Calu3 (cell line): ENCODE results near the gene GNB1. TPM values are rescaled to one million over a fixed set of nuclear protein-coding genes. Genes with fewer than 3 reads are reported as not detected.

Experiments
- BruUV-seq: library from RNA; stranded (reverse); fragments of 400-500 nt; replicated peaks from 2 replicates; lab custom pipeline; 2021; lab: Mats Ljungman, UMichigan
- CTCF ChIA-PET: fragments of 300-600 bp; sonication (Branson Sonifier 250); formaldehyde crosslinking; loops from one replicate; lab custom pipeline; 2022; ENCODE audit warnings: antibody characterized with exemption; lab: Charles Lee
- DNase-seq: peaks from one replicate; pipeline ENCODE4 v3.0.0; 2022
- H3K27ac Mint-ChIP-seq: one replicate; pipeline ENCODE4 v1.8.0; 2022; ENCODE audit warnings: mixed read lengths; ENCODE audit not compliant: unreplicated experiment
- H3K27me3 Mint-ChIP-seq: one replicate; pipeline ENCODE4 v1.8.0; 2022; ENCODE audit warnings: mixed read lengths; ENCODE audit not compliant: unreplicated experiment
- H3K36me3 Mint-ChIP-seq: one replicate; pipeline ENCODE4 v1.8.0; 2022; ENCODE audit warnings: mild to moderate bottlenecking, moderate library complexity, mixed read lengths; ENCODE audit not compliant: insufficient read depth, unreplicated experiment
- H3K4me1 Mint-ChIP-seq: one replicate; pipeline ENCODE4 v1.8.0; 2022; ENCODE audit warnings: mild to moderate bottlenecking, low read depth, mixed read lengths; ENCODE audit not compliant: unreplicated experiment
- H3K4me3 Mint-ChIP-seq: one replicate; pipeline ENCODE4 v1.8.0; 2022; ENCODE audit warnings: mild to moderate bottlenecking, low read depth, moderate library complexity, mixed read lengths; ENCODE audit not compliant: unreplicated experiment
- H3K9me3 Mint-ChIP-seq: one replicate; pipeline ENCODE4 v1.8.0; 2022; ENCODE audit warnings: low read depth, mixed read lengths; ENCODE audit not compliant: unreplicated experiment
- CTCF ChIP-seq: fragments of 200-600 bp; IDR thresholded peaks from one replicate; pipeline ENCODE4 v1.8.0; 2022; ENCODE audit warnings: antibody characterized with exemption; ENCODE audit not compliant: unreplicated experiment
- intact Hi-C: fragments of 100-400 bp; cut with micrococcal nuclease; formaldehyde crosslinking; loops from one replicate; pipeline ENCODE4 v1.10.0; 2022; ENCODE audit not compliant: unreplicated experiment
- total RNA-seq: library from RNA; stranded (reverse); gene quantifications from 2 replicates; pipeline ENCODE4 v1.2.3, GENCODE V29; 2022

Gene GNB1
- total RNA-seq, 1 experiment from 2014 or later = 252 TPM

DNA sequence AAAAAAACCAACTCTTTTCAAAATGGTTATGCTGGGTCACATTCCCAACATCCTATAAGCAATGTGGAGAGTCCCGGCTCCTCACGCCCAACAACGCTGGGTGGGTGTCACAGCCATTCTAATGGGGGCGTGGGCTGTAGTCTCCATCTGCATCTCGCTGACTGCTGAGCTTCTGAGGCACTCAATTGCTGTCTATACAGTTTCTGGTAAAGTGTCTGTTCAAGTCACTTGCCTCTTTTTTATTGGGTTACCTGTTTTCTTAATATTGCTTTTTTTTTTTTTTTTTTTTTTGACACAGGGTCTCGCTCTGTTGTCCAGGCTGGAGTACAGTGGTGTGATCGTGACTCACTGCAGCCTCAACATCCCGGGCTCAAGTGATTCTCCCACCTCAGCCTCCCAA is 54.8 kb downstream of the GNB1 start:
- Mint-ChIP-seq H3K9me3 (no peaks in the 10 kb centered on the region), H3K36me3 (peaks cover 40% of the 10 kb centered on the region)
- BruUV-seq = no TSS peak

GRCh38 chr1:1835546-1835945 is 55.3 kb downstream of the GNB1 start:
- Mint-ChIP-seq H3K9me3 (no peaks in the 10 kb centered on the region), H3K36me3 (peaks cover 46% of the 10 kb centered on the region), H3K27me3 (no peaks in the 10 kb centered on the region), H3K27ac (no peak overlapping the region), H3K4me1 (peaks cover 7% of the 10 kb centered on the region), H3K4me3 (no peak overlapping the region)
- no TSS peak for BruUV-seq
- TF ChIP-seq CTCF = no peak
- DNase-seq = no peak
- CTCF ChIA-PET = no interaction called here
- intact Hi-C loops = no loop called here

More for the DNA sequence above, 54.8 kb downstream of the GNB1 start:
- Mint-ChIP-seq H3K27ac (no peak overlapping the region), H3K4me1 (peaks cover 7% of the 10 kb centered on the region), H3K27me3 (no peaks in the 10 kb centered on the region), H3K4me3 (no peak overlapping the region)
- CTCF ChIA-PET = no interaction called here
- intact Hi-C loops = no loop called here
- TF ChIP-seq CTCF = no peak
- no peak for DNase-seq

DNA sequence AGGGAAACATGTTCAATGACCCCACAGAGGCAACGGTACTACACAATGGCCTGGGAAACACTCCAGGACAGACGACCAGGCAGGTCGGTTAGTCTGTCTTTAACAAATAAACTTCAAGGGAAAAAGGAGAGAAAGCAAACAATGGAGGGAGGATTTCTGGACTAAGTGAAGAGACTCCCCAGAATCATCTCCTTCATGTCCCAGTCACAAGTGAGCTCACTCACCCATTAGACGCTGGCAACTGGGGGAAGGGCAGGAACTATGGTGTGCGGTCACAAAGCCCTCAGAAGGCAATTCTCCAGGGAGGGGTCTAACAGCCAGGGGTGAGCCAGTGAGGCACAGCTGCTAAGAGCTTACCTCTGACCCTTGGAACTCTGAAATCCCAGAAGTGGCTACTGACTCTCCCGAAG is 57.0 kb downstream of the GNB1 start:
- Mint-ChIP-seq H3K27ac (no peak overlapping the region), H3K9me3 (no peaks in the 10 kb centered on the region), H3K27me3 (no peaks in the 10 kb centered on the region), H3K4me1 (peaks cover 7% of the 10 kb centered on the region), H3K4me3 (no peak overlapping the region), H3K36me3 (peaks cover 54% of the 10 kb centered on the region)
- DNase-seq = no peak
- TF ChIP-seq CTCF = no peak
- intact Hi-C loops = no loop called here
- BruUV-seq = no TSS peak
- CTCF ChIA-PET = no interaction called here

DNA sequence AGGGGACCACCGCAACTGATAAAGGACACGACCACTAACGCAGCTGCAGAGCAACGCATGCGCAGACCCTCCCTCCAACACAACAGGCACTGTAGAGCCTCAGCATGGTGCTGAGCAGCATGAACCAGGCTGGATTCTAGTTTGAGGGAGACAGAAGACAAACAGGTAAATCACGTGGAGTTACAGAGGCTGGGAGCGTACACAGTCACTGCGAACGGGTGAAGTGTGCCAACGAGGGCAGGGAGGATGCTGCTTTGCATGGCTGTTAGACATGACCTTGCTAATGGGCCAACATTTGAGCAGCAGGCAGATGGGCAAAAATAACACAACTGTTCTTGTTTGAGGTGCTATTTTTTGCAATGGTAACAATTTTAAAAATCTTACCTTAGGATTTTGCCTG is 57.4 kb downstream of the GNB1 start:
- DNase-seq = no peak
- Mint-ChIP-seq H3K27ac (no peak overlapping the region), H3K27me3 (no peaks in the 10 kb centered on the region), H3K36me3 (peaks cover 56% of the 10 kb centered on the region), H3K4me1 (peaks cover 7% of the 10 kb centered on the region), H3K9me3 (no peaks in the 10 kb centered on the region), H3K4me3 (no peak overlapping the region)
- no peak for TF ChIP-seq CTCF
- intact Hi-C loops = no loop called here
- BruUV-seq = no TSS peak
- CTCF ChIA-PET = no interaction called here
